CD4-positive, alpha-beta T cell treated with Interleukin-10 for 1 hour (primary cell): ENCODE results near the gene RSU1.

ENCODE experiments used
- DNase-seq: peaks from one replicate; pipeline ENCODE4 v3.0.0-alpha.2; 2020

RSU1 gene

DNA sequence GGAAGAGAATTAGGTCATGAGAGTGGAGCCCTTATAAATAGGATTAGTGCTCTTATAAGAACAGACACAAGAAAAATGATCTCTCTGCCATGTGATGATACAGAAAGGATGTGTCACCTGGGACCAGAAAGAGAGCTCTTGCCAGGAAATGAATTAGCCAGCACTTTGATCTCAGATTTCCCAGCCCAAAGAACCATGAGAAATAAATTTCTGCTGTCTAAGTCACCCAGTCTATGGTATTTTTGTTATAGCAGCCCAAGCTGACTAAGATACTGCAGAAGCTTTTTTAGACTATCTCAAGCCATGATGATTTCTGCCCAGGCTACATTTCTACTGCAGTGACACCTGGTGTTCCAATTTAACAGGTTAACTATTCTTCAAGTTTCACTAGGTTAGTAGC is 84.8 kb downstream of the RSU1 start:
- DNase-seq = no peak

DNA sequence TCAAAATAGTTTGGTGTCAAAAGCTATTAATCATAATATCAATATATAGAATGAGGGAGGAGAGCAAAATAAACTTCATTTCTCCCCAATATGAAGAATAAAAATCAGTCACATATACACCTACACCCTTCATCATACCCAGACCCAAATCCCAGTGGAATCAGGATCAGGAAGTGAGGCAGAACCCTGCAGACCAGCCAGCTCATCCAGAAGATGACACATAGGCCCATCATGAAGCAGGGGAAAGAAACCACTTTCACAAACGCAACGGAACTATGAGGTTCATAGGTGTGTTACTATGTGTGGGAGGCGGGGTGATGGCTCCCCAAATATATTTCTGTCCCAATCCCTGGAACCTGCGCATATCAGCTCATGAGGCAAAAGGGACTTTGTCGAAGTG is 89.0 kb downstream of the RSU1 start:
- no peak for DNase-seq

DNA sequence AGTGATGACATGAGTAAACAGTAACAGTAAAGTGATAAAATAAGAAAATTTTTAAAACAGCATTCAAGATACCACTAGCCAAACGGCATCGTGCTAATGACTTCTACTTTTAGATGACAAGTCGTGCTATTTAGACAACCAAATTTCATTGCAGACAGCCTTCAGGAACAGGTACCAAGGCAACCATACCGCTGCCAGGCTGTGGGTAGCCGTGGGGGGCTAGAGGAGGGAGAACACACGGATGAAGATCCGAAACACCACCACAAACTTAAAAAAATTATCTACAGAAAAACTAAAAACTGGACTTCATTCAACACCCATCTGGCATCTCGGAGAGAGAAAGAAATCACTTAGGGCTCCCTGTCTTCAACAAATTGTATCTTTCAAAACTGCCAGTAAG is 89.6 kb downstream of the RSU1 start:
- DNase-seq = no peak

DNA sequence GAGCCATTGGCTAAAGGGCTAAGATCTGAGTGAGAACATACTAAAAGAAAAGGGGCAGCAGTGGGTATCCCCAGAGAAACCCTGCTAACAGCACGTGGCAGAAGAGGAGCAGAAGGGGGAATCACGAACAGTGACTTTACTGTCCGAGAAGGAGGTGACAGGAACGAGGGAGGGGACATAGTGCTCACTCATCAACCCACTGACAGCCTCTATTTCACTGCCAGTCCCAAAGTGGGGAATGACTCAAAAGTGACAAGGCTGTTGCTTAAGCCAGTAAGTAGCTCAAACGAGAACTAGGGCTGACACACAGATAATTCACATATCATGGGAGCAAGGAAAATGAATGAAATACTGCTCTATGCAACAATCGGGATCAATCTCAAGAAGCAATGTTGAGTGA is 92.7 kb downstream of the RSU1 start:
- DNase-seq = no peak

DNA sequence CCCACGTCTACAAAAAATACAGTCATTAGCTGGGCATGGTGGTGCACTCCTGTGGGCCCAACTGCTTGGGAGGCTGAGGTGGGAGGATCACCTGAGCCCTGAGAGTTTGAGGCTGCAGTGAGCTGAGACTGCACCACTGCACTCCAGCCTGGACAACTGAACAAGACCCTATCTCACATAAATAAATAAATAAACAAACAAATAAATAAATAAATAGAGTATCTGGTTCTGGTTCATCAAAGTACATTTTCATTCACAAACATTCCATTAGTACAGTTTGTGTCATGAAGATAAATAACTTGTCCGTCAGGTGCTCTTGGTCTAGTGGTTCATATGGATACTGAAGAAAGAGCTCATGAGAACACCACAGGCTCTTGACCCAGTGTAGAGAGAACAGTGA is 96.4 kb downstream of the RSU1 start:
- no peak for DNase-seq

DNA sequence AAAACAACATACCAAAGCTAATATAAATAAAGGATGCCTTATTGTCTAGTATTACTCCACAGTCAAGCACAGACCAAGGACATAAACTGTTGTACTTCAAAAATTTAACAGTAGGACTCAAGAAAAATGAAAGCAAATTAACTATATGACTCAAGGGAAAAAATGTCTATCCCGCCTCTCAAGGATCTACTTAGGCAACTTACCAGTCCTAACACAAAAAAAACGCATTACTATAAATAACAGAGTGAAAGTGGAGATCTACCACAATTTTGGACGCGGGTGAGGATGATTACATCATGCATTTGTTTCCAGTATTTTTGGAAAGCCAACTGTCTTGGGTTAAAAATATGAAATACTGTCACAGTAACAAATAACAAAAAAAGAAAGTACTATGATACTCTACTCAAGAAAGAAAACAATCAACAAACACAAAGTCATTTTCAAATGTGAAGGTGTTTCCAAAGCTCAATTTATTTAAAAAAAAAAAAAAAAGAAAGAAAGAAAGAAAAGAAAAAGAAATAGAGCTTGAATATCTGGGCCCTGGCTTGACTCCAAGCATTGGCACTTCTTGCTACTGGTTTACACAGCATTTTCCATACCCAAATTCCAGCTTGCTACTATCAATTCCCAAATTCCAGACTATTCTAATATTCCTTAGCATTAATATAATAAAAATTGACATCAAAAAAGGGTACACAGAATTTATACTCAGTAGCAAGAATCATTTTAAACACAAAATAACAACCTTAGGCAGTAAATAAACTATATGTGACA is 99.4 kb downstream of the RSU1 start:
- no peak for DNase-seq

DNA sequence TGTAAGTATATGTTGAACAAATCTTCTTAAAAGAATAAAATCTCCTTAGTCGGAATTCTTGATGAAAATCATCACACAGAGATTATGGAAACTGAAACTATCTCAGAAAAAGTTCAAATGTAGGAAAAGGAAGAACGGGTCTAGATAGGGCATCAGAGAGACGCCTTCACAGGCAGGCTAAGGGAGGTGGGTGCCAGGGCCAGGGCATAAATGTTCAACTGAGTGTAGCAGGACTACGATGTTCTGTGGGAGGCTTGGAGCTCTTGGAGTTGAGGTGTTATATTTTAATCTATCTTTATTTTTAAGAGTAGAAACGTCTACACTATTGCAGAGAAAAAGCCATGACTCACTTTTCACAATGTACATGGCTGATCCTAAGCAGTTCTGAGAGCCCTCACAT is 101.2 kb downstream of the RSU1 start:
- no peak for DNase-seq

DNA sequence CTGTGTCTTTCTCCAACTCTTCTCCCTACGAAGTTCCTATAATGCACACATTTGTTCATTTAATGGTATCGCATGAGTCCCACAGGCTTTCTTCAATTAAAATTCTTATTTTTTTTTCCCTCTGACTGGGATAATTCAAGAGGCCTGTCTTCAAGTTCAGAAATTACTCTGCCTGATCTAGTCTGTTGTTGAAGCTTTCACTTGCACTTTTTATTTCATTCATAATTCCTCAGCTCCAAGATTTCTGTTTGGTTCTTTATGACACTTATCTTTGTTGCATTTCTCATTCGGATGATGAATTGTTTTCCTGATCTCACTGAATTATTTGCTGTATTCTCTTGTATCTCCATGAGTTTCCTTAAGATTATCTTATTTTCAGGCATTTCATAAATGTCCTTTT is 103.9 kb downstream of the RSU1 start:
- DNase-seq = no peak

DNA sequence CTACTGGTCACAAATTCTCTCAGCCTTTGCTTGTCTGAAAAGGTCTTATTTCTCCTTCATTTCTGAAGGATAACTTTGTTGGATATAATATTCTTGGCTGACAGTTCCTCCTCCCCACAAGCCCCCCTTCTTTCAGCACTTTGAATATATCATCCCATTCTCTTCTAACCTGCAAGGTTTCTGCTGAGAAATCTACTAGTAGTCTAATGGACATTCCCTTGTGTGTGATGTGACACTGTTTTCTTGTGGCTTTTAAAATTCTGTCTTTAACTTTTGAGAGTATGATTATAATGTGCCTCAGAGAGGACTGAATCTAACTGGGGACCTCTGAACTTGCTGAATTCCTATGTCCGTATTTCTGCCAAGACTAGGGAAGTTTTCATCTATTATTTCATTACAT is 104.3 kb downstream of the RSU1 start:
- DNase-seq = no peak

DNA sequence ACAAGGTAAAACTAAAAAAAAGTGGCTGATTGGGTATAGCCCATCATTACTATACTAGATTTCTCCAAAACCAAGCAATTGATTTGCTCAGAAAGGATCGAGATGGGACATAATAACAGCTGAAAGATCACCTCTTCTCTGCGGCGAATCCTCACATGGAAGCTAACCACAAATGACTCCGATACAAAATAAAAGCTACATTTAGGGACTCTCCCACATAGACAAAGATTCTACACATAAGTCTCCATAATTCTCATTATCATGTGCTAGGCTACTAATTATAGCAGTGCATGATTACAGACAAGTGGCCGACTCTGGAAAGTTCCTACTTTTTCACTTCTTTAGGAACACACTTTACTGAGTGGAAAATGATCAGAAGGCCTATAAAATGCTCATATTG is 116.9 kb downstream of the RSU1 start:
- DNase-seq = no peak

DNA sequence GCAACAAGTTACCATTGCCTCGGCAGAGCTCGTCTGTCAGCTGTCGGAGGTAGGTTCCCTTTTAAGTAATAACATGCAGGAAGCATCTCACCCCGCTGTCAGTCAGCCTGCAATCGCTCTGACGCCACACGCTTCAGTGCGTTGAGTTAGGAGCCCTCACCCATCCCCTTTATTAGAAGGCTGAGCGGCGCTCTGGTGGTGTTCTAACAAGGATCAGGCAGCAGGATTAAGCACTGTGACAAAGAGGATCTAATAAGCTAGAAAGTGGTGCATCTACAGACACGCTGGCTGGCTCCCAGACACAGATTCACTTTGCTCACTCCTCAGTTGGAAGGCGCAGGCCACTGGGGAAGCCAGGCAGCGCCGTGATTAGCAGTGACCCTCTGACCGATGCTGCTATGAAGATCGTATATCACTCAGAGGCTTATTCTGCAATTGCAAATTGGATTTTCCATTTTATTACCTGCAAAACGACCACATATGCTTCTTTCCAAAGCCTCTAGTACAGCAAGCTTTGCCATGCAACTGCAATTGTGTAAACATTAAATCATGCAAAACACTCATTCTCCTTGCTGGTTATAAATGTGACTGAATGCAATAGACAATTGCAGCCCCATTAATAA is 117.7 kb downstream of the RSU1 start:
- no peak for DNase-seq

DNA sequence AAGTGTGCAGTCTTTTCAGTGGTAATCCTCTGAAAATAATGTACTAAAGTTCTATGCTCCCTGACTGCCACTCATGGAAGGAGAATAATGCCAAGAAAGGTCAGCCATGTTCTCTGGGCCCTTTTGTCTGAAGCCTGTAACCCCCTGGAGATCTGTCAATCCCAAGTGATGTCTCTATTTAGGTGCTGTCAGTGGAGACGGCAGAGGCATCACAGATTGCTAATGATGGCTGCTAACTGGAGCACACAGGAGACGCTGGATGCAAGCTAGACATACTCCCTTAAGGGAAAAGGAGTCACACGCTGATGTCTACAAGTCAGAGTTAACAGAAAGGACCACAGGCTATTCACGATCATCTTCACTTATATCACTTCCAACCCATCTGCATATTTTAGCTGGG is 118.8 kb downstream of the RSU1 start:
- no peak for DNase-seq

DNA sequence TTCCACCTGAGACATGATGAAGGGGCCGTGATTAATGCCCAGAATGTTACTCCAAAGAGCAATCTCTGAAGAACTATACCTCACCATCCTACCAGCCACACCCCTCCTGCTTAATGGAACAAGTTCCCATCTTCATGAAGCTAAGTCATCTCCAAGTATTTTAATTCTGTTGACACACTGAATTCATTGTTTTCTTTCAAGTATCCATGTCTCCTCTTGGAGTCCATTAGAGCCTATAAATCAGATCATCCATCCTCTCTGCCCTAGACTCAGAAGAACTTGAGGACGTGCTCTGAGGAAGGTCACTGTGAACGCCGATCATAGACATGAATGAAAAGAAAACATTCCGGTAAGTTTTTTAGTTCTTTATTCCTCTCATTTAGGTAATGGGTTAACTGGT is 126.8 kb downstream of the RSU1 start:
- DNase-seq = no peak

DNA sequence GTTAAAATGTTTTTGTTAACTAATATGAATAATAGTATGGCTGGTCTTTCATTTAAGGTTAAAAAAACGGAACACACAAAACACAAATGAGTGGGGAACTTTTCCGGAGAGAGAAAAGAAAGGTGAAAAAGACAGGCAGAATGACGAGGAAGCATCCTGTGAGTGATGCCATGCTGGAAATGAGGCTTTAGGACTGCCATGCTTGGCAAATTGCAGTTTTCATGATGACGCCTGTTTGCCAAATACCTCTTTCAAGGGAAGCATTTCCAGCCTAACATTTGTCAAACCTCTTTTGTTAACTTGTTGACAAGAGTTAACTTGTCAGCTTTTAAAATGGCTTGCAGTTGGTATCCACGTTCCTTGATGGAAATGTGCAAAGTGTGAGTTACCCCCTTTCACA is 127.5 kb downstream of the RSU1 start:
- no peak for DNase-seq

DNA sequence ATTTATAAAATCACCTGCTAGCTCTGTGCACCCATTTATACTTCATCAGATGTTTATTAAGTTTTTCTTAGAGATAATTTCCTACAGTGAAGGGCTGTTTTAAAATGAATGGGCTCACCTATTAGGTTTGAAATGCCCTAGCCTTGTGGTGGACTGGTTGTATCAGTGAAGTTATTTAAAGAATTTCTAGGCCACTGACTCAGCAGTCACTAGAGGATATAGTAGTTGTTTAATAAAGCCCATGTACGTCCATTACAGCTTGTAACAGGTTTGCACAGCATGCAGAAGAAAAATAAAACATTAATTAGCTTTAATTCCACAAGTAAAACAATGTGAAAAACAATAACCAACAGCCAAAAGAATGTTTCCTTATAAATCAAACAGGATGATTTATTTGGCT is 128.0 kb downstream of the RSU1 start:
- DNase-seq = no peak

DNA sequence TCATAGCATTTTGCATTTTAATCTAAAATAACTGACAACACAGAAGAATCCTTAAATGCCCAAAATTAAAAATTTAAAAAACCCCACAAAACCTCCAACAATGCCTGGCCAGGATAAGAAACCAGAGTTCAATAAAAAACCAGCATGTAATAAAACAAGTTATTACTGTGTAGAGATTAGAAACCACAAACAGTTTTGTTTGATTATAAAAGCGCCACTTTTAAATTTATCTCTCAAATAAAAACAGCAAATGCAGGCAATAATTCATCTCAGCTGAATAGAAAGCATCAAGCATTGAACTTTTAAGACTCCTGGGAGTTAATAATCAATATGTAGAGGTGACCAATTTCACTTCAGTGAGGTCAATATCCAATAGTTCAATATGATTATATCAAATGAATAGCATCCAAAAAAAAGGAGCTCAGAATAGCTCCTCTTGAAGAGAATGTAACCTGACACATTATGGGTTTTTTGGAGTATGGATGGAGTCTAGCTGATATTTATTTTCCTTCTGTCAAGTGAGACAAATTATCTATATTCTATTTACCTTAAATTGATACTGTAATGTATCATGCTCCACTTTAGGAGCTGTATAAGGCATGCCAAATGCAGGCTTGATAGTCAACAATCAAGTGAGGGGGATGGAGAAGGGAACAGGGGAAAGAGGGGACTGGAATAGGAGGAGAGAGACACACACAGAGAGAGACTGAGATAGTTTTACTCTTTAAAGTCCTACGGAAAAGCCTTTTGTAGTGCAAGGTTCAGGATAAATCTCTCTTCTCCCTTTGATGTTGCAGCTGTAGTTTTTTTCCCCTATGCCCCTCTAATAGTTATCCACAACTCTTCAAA is 130.9 kb downstream of the RSU1 start:
- no peak for DNase-seq

DNA sequence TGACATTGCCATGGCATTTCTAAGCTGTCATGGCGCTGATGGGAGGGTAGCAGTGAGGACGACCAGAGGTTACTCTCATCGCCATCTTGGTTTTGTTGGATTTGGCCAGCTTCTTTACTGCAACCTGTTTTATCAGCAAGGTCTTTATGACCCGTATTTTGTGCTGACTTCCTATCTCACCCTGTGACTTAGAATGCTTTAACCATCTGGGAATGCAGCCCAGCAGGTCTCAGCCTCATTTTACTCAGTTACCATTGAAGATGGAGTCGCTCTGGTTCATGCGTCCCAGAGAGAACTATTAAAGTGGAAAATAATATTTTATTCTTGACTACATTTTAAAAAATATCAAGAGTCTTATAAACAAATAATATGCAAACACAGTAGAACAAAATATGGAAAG is 131.7 kb downstream of the RSU1 start:
- DNase-seq = no peak

DNA sequence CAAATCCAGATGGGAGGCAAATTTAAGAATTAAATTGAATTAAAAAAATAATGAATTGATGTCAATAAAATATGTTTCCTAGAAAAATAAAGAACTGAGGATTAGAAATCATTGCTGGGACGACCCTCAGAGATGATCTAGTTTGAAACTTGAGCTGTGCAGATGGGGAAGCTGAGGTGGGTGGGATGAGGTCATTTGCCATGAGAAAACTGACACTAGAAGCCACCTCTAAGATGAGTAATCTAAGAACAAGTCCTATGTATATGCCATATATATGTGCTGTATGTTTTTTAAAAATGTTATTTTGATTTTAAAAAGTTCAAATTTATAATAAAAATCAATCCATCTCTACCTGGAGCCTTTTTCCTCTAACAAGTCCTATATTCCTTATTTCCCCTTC is 135.7 kb downstream of the RSU1 start:
- no peak for DNase-seq

DNA sequence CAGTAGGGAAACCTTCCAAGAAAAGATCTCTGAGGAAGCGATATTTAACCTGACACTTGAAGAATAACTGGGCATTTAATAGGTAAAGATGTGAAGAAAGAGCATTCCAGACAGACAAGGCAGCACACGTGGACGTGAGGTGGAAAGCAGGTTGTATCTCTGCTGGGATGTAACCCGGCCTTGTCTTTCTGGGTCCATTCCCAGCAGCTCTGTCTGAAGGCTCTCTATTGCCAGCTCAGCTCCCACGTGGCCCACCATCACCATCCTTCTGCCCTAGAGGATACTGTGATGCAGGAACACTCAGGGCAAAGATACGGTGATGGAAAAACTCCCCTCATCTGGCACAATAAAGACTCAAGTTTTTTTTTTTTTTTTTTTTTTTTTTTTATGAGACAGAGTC is 137.7 kb downstream of the RSU1 start:
- no peak for DNase-seq

DNA sequence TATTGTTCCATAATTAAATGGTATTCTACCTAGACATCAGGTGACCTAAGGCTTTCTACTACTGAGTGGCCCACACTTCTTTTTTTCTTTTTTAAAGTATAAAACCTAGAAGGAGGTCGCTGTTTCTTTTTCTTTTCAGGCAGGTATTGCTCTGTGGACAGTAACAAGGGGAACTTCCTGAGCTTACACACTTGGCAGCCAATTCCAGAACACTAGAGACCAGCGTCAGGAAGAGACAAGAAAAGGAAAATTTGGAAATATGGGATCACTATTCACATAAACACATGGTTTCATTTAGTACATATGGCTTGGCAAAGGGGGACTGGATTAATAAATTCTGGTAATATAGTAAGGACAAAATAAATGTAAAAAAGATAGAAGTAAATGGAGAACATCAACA is 141.9 kb downstream of the RSU1 start:
- no peak for DNase-seq

DNA sequence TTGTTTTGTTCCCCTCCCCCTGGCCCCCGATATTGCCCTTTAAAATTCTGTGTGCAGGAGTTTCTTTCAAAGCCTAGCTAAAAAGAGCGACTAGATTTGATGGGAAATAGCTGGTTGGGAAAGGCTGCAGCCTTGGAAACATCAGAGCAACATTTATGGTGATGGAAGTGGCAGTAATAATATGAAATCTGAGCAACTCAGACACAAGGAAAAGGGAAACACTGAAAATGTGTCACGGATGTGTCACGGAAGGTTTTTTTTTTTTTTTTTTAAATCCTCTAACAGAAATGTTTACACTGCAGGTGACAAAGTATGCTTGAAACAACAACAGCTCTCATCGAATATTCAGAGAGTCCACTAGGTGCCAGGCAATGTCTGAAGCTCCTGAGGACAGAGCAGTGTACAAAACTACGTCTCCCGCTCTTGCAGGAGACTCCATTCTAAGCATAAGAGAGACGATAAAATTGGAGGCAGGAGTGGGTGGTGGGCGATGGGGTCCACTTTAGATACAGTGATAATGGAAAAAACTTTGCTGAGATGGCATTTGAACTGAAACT is 143.0 kb downstream of the RSU1 start:
- DNase-seq = no peak

DNA sequence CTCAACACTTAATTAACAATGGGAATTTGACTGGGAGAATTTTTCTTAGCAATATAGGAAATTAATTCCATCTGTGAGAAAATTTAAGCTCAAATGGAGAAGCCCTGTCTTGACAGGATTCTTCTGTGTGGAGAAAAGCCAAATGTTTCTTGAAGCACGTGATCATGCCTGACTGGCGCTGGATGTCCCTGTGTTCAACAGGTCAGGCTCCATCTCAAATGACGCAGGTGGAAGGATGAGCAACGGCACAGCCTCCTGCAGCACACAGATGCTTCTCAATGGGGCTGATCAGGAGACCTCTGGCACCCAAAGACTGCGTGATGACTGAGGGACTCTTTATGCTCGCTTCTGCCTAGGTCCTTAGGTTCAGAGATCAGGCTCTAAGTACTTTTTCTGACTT is 143.8 kb downstream of the RSU1 start:
- DNase-seq = no peak

DNA sequence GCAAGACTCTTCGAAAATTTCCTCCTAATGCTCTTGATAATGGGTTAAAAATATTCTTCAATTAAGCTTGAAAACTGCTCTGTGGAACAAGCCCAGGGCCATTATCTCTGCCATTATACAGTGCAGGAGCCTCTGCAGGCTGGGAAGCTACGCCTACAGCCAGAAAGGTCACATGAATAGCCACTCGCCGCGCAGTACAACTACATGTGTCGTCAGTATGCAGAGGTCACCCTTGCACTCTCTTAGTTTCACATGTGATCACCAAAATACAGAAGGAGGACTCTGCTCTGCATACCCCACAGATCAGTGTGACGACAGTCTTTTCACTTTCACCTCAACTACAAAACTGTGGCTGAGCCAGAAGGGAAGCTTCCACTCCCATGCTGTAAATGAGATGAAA is 153.8 kb downstream of the RSU1 start:
- DNase-seq = no peak

DNA sequence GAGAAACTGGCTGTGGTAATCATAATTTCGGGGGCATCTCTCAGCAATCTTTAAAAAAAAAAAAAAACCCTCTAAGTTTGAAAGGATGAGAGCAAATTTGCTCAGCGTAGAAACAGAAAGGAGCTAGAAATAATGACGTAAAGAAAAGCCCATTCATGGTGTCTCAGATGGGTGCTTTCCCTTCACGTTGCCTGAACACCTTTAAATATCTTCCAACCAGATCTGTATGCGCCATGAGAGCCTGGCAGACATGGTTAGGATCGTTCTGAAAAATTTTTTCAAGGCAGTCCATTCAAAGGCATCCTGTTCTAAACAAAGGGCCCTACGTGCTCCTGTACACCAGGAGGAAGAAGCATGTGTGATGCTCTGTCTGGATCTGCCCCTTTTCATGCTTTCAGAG is 154.3 kb downstream of the RSU1 start:
- DNase-seq = no peak
